ENCODE results near the gene MVK. TPM values are rescaled to one million over a fixed set of nuclear protein-coding genes. Genes with fewer than 3 reads are reported as not detected.
A peak's percentile ranks its signal among the peaks of the same experiment; 100 is the strongest.

The MVK gene
- total and polyA plus RNA-seq, 2 donors from 2014 or later, result 40.0 to 48.1 TPM

DNA sequence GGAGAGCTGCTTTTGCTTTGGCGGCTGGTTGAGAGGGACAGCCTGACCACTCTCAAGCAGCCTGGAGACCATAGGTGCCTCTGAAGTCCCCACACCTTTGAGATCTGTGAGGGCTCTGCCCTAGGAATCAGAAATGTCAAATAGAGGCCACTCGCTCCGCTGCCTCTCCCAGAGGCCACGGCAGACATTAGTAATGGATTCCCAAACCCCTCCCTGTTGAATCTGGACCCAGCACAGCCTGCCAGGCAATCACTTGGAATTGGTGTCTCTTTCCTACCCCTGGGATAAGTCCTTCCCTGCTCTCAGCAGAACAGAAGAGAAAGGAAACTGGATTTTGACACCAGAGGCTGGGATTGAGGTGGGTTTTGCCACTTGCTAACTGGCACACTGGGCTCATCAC, 25.3 kb upstream of the MVK start:
- H3K9ac ChIP-seq (ENCODE audit: low read length in 3 of 3), result no peak overlapping the region
- TF ChIP-seq, protein P1, sequence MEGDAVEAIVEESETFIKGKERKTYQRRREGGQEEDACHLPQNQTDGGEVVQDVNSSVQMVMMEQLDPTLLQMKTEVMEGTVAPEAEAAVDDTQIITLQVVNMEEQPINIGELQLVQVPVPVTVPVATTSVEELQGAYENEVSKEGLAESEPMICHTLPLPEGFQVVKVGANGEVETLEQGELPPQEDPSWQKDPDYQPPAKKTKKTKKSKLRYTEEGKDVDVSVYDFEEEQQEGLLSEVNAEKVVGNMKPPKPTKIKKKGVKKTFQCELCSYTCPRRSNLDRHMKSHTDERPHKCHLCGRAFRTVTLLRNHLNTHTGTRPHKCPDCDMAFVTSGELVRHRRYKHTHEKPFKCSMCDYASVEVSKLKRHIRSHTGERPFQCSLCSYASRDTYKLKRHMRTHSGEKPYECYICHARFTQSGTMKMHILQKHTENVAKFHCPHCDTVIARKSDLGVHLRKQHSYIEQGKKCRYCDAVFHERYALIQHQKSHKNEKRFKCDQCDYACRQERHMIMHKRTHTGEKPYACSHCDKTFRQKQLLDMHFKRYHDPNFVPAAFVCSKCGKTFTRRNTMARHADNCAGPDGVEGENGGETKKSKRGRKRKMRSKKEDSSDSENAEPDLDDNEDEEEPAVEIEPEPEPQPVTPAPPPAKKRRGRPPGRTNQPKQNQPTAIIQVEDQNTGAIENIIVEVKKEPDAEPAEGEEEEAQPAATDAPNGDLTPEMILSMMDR (IDR thresholded peaks at IDR 0.05; ENCODE audit: borderline replicate concordance, extremely low read depth, insufficient read depth), result no peak
- H3K9me3 ChIP-seq (ENCODE audit: control insufficient read depth in 2 of 3, insufficient read depth in 1 of 3, low read length in 3 of 3), result no peaks in the 10 kb centered on the region
- no peak for DNase-seq
- H3K4me1 ChIP-seq (ENCODE audit: control insufficient read depth in 2 of 3, insufficient read depth in 2 of 3, low read depth in 1 of 3, low read length in 3 of 3), result peaks cover 0 to 9% (median 6%) of the 10 kb centered on the region in 3 donors
- no peaks in the 10 kb centered on the region for H3K36me3 ChIP-seq (ENCODE audit: control insufficient read depth in 2 of 3, insufficient read depth in 3 of 3, low read length in 3 of 3)
- H3K27ac ChIP-seq (ENCODE audit: low read depth in 2 of 2, low read length in 2 of 2), result no peak overlapping the region
- no peaks in the 10 kb centered on the region for H3K27me3 ChIP-seq (ENCODE audit: control insufficient read depth, insufficient read depth, low read length)
- FAIRE-seq, result no peak
- no peak overlapping the region for H3K4me3 ChIP-seq (ENCODE audit: low read length in 3 of 3)
- intact Hi-C loops (cut with DNase I), result no loop called here

DNA sequence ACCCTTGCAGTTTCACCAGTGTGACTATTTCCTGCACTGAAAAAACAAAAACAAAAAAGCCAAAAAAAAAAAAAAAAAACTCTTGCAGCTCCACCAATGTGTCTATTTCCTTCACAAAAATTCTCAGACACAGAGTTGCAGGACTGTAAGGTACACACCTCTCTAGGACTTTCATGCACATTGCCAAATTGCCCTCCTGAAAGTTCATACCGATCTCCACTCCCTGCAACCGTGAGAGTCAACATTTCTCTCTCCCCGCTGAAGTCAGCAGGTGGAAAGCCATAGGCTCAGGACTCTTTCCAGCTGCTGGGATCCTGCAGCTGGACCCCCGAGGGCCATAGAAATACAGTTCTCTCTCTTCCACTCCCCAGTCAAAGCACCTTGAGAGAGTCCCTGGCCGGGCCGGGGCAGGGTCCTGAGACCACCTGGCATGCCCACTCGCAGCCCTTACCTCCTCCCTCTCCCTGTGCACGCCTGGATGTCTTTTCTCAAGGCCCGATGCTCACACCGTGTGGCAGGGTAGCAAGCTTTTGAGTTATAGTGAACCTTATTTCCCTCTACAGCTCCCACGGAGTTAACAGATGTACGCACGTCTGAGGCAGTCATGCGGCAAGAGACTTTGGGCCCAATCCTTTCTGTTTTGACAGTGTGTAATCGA, 23.9 kb upstream of the MVK start:
- Histone ChIP-seq H3K4me3 (ENCODE audit: low read length in 3 of 3) (no peak overlapping the region), H3K4me1 (ENCODE audit: control insufficient read depth in 2 of 3, insufficient read depth in 2 of 3, low read depth in 1 of 3, low read length in 3 of 3) (peaks cover 0 to 16% (median 9%) of the 10 kb centered on the region in 3 donors), H3K9me3 (ENCODE audit: control insufficient read depth in 2 of 3, insufficient read depth in 1 of 3, low read length in 3 of 3) (no peaks in the 10 kb centered on the region), H3K36me3 (ENCODE audit: control insufficient read depth in 2 of 3, insufficient read depth in 3 of 3, low read length in 3 of 3) (no peaks in the 10 kb centered on the region), H3K27ac (ENCODE audit: low read depth in 2 of 2, low read length in 2 of 2) (no peak overlapping the region), H3K9ac (ENCODE audit: low read length in 3 of 3) (no peak overlapping the region), H3K27me3 (ENCODE audit: control insufficient read depth, insufficient read depth, low read length) (no peaks in the 10 kb centered on the region)
- intact Hi-C loops (cut with DNase I), result no loop called here
- TF ChIP-seq, protein P1 (IDR thresholded peaks at IDR 0.05; ENCODE audit: borderline replicate concordance, extremely low read depth, insufficient read depth), result no peak
- FAIRE-seq (no peak), DNase-seq (peak in 3 of 5 donors; percentile 66 to 80 (median 77))

DNA sequence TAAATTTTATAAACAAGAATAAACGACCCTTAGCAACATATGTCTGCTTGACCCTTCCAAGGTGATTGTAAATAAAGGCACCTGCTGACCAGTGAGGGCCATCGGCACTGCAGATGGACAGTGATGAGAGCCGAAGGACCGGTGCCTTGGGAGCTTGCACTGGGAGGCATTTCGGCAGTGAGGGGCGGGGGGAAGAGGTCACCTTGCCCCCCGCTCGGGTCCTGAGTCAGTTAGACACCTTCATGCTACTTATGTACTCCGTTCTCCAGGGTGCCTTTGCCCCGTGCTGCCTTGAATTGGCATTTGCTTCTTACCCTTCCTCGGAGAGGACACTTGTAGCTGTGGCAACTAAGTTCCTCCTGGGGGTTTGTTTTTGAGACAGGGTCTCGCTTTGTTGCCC, 23.3 kb upstream of the MVK start:
- Histone ChIP-seq H3K36me3 (ENCODE audit: control insufficient read depth in 2 of 3, insufficient read depth in 3 of 3, low read length in 3 of 3) (no peaks in the 10 kb centered on the region), H3K9ac (ENCODE audit: low read length in 3 of 3) (no peak overlapping the region), H3K4me1 (ENCODE audit: control insufficient read depth in 2 of 3, insufficient read depth in 2 of 3, low read depth in 1 of 3, low read length in 3 of 3) (peaks cover 0 to 16% (median 9%) of the 10 kb centered on the region in 3 donors), H3K9me3 (ENCODE audit: control insufficient read depth in 2 of 3, insufficient read depth in 1 of 3, low read length in 3 of 3) (no peaks in the 10 kb centered on the region), H3K27ac (ENCODE audit: low read depth in 2 of 2, low read length in 2 of 2) (no peak overlapping the region), H3K4me3 (ENCODE audit: low read length in 3 of 3) (no peak overlapping the region), H3K27me3 (ENCODE audit: control insufficient read depth, insufficient read depth, low read length) (no peaks in the 10 kb centered on the region)
- DNase-seq (peak in 1 of 5 donors; percentile 42), FAIRE-seq (no peak)
- TF ChIP-seq, protein P1 (IDR thresholded peaks at IDR 0.05; ENCODE audit: borderline replicate concordance, extremely low read depth, insufficient read depth), result no peak
- intact Hi-C loops (cut with DNase I), result no loop called here
